GOT3 (cell line): ENCODE measurements around the gene MCM9.
"Not testable (repeated sequence)": the region's sequence is repeated elsewhere in the genome, so short reads cannot be mapped to it uniquely, and the experiment has no call there.

Experiments used
- DNase-seq: peaks from one replicate; lab custom pipeline; 2025; ENCODE audit warnings: mixed read lengths; lab: John Stamatoyannopoulos, UW

Gene MCM9

DNA sequence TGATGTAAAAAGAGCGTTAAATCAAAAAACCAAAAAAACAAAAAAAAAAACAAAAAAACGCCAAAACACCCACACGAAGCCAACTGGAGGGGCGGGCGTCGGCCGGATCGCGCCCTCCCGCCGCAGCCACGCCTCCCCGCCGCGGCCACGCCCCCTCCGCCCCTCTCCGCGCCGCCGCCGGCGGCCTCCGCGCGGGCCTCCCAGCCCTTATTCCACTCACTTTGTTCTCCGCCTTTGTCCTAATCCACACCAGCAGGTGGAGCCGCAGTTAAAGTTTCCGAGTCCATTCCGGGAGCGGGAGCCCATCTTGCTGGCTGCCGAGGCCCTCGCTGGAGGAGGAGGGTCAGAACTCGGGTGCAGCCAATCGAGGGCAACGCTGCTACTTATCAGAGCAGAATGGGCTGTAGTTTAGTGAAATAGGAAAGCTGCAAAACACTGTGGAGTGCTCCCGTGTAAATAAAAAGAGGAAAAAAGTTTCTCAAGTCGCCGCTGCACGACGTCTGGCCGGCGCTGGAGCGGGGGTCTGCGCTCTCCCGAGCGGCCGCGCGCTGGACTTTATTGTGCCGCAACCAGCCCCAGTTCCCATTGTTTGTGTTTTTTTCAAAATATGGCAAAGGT lies 41.0 kb downstream of the MCM9 start, which contains the start of gene ASF1A:
Gene ASF1A (plus strand): TSS at position 346 of the 618 bp plus-strand sequence. CDS start 262 bp downstream, at position 608.
- peak; percentile 90 for DNase-seq

DNA sequence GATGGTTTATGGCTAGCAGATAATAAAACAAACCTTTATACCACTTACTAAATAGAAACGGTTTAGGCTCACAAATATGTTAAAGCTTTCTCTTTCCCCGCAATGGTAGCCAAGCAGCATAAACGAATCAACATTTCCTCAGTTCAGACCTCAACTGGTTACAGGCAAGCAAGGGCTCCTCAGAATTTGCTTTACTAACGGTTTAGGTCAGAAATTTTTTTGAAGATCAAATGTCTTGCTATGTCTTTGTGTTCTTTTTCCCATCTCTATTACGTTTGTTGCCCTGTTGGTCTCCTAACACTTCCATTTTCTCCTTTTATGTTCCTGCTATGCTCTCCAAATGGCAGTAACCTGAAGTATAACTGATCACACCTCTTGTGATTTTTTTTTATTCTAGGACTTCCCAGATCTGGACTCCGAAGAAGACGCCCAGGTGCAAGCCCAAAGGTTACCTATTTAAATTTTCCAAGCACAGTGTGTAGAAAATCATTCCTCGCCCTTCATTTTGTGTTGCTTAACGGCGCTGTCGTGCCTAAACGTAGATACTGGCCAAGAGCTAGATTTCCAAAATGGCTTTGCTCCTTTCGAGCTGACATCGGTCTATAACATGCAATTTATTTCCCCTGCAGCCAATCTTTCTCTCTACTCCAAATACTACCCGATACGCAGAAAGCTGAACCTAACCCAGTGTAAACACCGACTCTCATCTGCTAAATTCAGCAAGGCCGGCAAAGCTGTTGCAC lies 41.7 kb downstream of the MCM9 start:
- DNase-seq, result no peak

DNA sequence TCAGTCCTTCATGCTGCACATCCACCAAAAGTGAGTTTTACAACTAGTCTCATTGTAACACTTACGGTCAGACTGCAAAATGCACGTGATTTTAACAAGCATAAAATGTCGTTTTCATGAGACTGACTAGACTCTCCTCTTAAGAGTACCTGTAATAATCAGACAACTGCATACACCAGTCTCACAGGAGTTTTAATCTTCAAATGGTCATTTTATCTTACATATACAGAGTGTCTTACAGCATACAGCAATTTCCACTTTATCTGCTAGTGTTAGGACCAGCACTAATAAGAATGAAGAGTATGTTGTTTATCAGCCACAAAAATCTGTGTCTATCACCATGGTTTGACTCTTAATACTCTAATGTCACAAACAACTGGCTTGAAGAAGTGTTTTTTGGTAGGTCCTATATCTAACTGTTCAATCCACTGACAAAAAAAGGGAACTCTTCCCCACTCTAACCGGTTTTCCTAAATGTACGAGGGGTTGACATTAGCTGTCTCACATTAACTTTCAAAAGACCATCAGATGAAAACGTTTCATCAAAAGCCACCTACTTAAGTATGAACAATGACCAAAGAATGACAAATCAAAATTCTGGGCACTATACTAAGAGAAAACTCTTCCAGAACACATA lies 42.5 kb downstream of the MCM9 start:
- DNase-seq, result no peak

DNA sequence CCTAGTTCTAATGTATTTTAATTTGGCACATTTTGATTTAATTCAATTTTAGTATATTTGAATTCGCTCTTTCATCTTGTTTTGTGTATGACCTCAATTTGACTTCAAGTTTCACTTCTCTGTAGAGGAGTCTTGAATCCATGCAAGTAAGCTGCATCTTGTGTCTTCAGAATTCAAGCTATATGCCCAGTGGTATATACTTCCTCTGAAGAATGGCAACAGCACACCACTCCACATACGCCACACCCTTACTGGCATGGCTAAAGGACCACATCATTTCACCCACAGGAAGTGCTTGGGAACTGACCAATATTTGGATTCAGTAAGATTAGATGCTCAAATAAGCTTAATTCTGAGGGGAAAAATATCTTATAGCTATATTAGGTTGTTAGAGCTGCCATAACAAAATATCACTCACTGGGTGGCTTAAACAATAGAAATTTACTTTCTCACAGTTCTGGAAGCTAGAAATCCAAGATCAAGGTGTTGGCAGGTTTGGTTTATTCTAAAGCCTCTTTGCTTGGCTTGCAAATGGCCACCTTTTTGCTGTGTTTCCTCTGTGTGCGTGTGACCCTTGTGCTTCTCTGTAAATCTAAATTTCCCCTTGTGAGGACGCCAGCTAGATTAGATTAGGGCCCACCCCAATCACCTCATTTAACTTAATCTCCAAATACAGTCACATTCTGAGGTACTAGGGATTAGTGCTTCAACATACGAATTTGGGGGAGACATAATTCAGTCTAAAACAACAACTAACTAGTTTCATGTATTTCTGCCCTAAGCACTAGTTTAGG lies 43.8 kb downstream of the MCM9 start:
- DNase-seq, result no peak

DNA sequence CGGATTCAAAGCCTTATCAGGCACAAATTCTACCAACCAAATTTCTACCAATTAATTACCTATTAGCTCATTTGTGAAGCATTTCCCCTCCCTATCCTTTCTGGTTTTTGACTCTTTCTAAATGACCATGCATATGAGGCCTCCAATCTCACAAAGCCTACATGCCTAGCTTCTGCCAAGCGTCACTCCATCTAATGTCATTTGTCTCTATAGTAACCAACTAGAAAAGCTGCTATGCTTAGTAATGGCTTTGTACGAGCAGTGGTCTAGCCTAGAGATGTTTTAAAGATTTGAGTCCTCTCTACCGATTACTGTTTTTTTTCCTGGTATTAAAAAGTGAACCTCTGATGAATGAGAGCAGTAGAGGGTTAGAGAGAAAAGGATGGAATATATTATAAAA lies 45.8 kb downstream of the MCM9 start:
- no peak for DNase-seq

DNA sequence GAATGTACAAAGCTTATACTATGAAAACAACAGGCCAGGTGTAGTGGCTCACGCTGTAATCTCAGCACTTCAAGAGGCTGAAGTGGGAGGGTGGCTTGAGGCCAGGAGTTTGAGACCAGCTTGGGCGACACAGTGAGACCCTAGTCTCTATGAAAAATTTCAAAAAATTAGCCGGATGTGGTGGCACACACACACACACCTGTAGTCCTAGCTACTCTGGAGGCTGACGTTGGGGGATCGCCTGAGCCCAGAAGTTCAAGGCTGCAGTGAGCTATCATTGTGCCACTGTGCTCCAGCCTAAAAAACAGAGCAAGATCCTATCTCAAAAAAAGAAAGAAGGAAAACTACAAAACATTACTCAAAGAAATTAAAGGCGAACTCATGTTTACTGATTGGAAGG lies 48.3 kb downstream of the MCM9 start:
- DNase-seq, result no peak

DNA sequence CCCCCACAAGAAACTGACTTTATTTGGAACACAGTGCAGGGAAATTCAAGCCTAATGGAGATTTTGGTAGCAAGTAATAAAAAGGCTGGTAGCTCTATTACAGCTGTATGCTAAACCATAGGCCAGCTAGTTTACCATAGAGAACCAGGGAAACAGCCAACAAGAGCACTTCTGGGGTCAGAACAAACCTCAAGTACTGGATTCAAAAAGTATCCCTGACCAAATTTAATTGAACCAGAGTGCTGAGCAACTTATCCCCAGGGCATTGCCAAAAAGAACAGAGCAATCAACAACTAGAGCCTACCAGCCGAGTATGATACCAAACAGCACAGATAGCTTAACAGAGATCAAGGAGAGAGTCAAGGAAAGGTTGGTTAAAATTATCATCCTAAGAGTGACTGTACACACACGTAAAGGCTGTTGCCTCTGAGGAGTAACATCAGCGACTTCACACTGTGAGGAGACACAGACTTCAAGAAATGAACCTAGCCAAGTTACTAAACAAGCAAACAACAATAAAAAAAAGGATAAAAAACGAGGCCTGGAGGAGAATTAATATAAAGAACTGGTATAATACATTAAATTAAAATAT lies 52.5 kb downstream of the MCM9 start:
- no peak for DNase-seq

DNA sequence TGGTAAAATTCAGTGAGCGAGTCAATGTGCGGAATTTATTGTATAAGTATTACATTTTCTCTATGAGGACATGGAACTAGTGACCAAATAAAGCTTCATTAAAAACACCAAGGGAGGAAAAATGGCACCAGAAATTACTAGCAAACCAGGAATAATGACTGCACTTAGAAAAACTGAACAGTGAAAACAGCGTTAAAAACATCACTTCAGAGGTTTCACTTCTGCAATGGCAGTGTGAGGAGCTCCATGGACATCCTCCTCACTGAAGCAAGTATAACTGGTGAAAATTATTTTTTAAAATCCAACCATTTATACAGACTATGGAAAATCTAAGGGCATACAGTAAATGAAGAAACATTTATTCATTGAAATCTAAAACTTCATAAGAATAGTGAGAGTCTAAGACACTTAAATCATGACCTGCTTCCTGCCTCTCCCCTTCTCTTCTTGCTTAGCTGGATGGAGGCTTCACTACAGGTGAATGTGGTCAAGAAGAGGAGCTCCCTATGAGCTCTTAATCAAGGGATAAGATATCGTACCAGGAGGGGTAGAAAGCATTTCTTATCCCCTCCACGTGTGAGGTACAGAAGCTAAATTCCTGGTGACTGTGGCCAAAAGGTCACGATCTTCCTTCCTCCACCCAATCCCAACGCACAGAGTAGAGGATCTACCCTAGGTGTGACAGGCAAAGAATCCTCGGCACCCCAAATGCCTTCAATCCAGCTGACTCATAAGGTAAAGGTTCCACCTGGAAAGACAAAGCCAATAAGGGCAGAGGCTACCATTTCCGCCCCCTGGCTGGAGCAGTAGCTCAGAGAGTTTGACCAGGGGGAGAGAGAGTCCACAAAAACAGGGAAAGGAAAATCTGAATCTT lies 53.3 kb downstream of the MCM9 start:
- no peak for DNase-seq

DNA sequence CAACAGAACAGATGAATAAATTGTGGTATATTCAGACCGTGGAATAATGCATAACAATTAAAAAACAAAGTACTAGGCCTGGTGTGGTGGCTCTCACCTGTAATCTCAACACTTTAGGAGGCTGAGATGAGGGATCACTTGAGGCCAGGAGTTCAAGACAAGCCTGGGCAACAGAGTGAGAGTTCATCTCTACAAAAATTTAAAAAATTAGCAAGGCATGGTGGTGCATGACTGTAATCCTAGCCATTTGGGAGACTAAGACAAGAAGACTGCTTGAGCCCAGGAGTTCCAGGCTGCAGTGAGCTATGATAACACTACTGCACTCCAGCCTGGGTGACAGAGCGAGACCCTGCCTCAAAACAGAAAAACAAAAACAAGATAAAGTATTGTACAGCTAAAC lies 57.2 kb downstream of the MCM9 start:
- no peak for DNase-seq

DNA sequence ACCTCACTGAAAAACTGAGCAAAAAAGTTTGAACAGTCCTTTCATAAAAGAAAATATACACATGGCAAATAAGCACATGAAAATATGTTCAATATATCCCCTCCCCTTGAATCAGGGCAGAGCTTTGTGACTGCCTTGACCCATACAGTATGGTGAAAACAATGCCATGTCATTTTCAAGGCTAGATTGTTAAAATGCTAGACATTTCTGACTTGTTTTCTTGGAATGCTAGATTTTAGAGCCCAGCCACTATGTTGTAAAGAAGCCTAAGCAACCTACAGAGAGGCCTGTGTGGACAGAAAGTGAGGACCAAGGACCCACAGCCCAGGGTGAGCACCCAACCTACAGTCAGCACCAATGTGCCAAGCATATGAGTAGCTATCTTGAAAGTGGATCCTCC lies 58.1 kb downstream of the MCM9 start:
- DNase-seq, result no peak

DNA sequence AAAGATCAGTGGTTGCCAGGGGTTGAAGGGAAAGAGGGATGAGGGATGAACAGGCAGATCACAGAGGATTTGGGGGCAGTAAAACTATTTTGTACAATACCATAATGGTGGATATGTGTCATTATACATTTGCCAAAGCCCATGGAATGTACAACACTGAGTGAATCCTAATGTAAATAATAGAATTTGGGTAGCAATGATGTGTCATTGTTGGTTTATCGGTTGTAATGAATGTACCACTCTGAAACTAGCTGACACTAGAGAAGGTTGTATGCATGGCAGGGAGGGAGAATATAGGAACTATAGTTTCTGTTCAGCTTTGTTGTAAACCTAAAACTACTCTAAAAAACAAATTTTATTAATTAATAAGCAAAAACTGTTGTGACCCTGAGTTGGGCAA lies 58.8 kb downstream of the MCM9 start:
- no peak for DNase-seq

DNA sequence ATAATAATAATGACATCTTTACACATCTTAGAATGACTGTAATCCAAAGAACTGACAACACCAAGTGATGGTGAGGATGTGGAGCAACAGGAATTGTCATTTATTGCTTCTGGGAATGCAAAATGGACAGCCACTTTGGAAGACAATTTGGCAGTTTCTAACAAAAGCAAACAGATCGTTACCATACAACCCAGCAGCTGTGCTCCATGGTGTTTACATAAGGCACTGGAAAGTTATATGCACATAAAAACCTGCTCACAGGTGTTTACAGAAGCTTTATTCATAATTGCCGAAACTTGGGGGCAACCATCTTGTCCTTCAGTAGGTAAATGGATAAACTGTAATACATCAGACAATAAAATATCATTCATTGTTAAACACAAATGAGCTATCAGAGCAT lies 59.3 kb downstream of the MCM9 start:
- no peak for DNase-seq

DNA sequence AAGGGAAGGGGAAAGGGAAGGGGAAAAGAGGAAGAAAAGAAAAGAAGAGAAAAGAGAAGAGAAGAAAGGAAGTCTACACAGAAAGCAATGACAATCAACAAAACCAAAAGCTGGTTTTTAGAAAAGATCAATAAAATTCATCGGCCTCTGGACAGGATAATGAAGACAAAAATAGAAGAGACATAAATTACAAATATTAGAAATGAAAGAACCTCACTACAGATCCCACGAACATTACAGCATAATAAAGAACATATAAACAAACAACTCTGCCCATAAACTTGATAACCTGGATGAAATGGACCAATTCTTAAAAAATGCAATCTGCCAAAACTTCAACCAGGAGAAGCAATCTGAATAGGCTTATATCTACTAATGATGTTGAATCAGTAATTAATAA lies 61.7 kb downstream of the MCM9 start:
- no peak for DNase-seq

DNA sequence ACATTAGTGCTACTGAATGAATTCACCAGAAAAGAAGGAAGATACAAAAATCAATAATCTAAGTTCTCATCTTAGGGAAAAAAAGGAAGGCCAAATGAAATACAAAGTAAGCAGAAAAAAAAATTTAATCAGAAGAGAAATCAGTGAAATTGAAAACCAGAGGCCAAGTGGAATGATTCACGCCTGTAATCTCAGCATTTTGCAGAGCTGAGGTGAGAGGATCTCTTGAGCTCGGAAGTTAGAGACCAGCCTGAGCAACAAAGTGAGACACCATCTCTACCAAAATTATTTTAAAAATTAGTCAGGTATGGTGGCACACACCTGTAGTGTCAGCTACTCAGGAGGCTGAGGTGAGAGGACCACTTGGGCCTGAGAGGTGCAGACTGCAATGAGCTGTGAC lies 62.2 kb downstream of the MCM9 start:
- no peak for DNase-seq

DNA sequence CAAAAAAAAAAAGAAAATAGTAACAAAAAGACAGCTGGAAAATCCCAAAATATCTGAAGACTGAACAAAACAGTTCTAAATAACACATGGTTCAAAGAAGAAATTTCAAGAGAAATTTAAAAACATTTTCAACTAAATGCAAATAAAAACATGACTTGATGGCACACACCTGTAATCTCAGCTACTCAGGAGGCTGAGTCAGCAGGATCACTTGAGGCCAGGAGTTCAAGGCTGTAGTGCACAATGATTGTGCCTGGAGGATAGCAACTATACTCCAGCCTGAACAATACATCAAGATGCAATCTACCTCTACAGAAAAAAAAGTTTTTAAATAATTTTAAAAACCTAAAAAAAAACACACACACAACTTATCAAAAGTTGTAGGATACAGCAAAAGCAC lies 62.6 kb downstream of the MCM9 start:
- no peak for DNase-seq

DNA sequence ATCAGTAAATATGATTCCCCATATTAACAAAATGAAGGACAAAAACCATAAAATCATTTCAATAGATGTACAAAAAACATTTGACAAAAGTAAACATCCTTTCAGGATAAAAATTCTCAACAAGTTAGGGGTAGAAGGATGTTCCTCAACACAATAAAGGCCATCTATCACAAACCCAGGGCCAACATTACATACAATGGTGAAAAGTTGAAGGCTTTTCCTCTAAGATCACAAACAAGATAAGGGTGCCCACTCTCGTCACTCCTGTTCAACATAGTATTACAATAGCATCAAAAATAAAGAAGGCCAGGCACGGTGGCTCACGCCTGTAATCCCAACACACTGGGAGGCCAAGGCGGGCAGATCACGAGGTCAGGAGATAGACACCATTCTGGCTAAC lies 63.6 kb downstream of the MCM9 start:
- DNase-seq, result no peak

DNA sequence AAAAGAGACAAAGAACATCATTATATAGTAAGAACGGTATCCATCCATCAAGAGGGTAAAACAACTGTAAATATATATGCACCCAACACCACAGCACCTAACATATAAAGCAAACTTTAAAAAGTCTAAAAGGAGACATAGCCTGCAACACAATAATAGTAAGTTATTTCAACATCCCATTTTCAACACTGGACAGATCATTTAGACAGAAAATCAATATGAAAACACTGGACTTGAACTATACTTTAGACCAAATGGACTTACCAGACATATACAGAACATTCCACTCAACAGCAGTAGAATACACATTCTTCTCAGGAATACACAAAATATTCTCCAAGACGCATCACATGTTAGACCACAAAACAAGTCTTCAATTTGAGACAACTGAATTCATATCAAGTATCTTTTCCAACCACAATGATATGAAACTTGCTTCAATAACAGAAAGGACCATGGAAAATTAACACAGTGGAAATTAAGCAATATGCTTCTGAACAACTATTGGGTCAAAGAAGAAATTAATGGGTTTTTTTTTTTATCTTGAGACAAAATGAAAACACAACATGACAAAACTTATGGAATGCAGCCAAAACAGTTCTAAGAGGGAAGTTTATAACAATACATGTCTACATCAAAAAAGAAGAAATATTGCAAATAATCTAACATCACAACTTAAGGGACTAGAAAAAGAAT lies 64.9 kb downstream of the MCM9 start:
- DNase-seq, result no peak

DNA sequence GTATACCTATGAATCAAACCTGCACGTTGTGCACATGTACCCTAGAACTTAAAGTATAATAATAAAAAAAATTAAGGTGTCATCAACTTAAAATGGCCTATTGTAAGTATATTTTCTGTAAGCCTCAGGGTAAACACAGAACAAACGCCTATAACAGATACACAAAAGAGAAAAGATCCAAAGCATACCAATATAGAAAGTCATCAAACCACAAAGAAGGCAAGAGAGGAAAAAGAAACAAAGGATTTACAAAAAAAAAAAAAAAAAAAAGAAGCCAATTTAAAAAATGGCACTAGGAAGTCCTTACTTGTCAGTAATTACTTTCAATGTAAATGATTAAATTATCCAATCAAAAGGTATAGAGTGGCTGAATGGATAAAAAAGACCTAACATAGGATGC lies 65.6 kb downstream of the MCM9 start:
- no peak for DNase-seq

DNA sequence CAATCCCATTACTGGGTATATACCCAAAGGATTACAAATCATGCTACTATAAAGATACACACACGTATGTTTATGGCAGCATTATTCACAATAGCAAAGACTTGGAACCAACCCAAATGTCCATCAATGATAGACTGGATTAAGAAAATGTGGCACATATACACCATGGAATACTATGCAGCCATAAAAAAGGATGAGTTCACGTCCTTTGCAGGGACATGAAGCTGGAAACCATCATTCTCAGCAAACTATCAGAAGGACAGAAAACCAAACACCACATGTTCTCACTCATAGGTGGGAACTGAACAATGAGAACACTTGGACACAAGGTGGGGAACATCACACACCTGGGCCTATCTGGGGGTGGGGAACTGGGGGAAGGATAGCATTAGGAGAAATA lies 66.1 kb downstream of the MCM9 start:
- DNase-seq, result not testable (repeated sequence)

DNA sequence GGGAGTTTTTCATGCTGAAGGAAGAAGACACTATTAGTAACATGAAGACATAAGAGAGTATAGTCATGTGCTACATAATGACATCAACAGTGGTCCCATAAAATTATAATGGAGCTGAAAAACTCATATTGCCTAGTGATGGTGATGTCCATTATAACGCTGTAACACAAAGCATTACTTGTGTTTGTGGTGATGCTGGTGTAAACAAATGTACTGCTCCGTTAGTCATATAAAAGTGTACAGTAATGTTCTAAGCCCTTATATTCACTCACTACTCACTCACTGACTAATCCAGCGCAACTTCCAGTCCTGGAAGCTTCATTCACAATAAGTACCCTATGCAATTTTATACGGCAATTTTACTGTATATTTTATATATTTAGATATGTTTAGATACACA lies 67.8 kb downstream of the MCM9 start:
- no peak for DNase-seq

DNA sequence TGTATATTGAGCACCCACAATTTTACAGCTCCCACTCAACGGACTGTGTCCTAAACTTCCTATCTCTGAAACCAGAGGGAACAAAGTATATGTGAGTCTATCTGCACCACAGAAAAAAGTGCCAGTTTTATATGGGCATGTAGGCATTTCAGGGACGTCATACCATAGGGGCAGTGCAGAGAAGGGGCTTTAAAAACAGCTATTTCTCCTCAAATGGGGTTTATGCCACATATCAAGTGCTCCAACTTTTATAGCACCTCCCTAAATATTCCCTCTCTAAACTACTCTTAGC lies 69.9 kb downstream of the MCM9 start:
- no peak for DNase-seq
